ENCODE results near the gene FBXO9. TPM values are rescaled to one million over a fixed set of nuclear protein-coding genes. Genes with fewer than 3 reads are reported as not detected.

FBXO9 gene
- polyA plus RNA-seq, 1 experiment: 83.5 TPM

DNA sequence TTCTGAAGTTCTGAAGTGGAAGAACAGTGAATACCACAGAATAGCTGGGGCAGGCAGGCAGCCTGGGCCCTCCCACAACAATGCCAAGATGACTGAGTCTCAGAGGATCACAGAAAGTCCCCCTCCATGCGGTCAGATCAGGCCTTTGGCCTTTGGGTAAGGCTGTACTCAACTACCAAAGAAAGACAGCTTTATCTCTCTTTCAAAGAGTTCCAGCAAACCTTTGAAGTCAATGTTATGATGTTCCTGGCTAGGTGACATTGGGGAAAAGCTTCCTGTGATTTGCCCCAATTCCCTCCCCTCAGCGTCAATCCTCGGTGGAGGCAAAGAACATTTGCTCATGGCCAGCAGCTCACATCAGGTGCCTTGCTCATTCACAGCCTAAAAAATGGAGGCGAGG is 10.7 kb upstream of the FBXO9 start:
- H3K4me3 ChIP-seq (ENCODE audit: low read depth, low read length): no peak overlapping the region
- no peaks in the 10 kb centered on the region for H3K27me3 ChIP-seq (ENCODE audit: control insufficient read depth, insufficient read depth, low read length)
- ChIA-PET POLR2A (no interaction called here), CTCF (interaction anchor here (2.1 kb wide), 1 partner anchor 59 kb away, joined by 8 read pairs; the partner anchor contains the start of gene GSTA4)
- TF ChIP-seq, protein P1, sequence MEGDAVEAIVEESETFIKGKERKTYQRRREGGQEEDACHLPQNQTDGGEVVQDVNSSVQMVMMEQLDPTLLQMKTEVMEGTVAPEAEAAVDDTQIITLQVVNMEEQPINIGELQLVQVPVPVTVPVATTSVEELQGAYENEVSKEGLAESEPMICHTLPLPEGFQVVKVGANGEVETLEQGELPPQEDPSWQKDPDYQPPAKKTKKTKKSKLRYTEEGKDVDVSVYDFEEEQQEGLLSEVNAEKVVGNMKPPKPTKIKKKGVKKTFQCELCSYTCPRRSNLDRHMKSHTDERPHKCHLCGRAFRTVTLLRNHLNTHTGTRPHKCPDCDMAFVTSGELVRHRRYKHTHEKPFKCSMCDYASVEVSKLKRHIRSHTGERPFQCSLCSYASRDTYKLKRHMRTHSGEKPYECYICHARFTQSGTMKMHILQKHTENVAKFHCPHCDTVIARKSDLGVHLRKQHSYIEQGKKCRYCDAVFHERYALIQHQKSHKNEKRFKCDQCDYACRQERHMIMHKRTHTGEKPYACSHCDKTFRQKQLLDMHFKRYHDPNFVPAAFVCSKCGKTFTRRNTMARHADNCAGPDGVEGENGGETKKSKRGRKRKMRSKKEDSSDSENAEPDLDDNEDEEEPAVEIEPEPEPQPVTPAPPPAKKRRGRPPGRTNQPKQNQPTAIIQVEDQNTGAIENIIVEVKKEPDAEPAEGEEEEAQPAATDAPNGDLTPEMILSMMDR (IDR thresholded peaks at IDR 0.05; ENCODE audit: insufficient read depth, low read depth, low read length): no peak
- no peak for DNase-seq (ENCODE audit: low read depth)
- peaks cover 1% of the 10 kb centered on the region; the same call in 1 of the 2 replicates for H3K36me3 ChIP-seq (ENCODE audit: control insufficient read depth, insufficient read depth, low read length)

DNA sequence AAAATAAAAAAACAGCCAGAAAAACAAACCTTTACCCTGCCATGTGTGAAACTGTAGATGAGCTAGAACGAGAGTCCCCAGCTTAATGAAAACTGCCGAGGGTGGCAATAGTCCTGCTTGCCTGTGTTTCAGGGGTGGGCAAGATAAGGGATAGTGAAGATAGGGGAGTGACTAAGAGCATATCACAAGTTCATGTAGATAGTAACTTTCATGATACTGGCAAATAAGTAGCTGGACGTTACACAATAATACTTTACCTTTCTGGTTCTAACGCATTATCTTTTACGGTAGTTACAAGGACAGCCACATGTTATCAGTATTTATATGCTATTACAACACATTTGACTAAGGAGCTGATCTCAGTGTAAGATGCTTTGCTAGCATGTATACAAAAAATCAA is 9.3 kb upstream of the FBXO9 start:
- Histone ChIP-seq H3K36me3 (ENCODE audit: control insufficient read depth, insufficient read depth, low read length) (peaks cover 1% of the 10 kb centered on the region; the same call in 1 of the 2 replicates), H3K4me3 (ENCODE audit: low read depth, low read length) (no peak overlapping the region), H3K27me3 (ENCODE audit: control insufficient read depth, insufficient read depth, low read length) (no peaks in the 10 kb centered on the region)
- DNase-seq (ENCODE audit: low read depth): no peak
- POLR2A ChIA-PET: no interaction called here
- TF ChIP-seq, protein P1 (IDR thresholded peaks at IDR 0.05; ENCODE audit: insufficient read depth, low read depth, low read length): no peak
- CTCF ChIA-PET: interaction anchor here (1.1 to 2.1 kb wide), 5 partner anchors 24 to 173 kb away, joined by 3 to 8 read pairs (median 5); partner anchors contain the start of gene GSTA4

DNA sequence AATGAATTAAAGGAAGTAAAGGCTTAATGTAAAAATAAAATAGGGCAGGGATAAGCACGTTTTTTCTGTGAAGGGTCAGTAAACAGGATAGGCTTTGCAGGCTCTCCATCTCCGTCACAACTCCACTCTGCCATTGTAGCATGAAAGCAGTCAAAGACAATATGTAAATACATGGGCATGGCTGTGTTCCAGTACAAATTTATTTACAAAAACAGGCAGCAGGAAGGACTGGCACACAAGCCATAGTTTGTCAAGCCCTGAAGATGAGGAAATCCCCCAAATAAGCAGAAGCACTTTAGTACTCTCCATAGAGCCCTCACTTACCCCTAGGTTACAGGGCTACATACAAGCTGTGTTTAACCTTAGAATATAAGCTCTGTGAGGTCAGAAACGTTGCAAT is 8.9 kb upstream of the FBXO9 start:
- ChIA-PET CTCF (interaction anchor here (1.1 to 2.1 kb wide), 6 partner anchors 25 to 174 kb away, joined by 3 to 8 read pairs (median 4); partner anchors contain the start of gene GSTA4), POLR2A (no interaction called here)

DNA sequence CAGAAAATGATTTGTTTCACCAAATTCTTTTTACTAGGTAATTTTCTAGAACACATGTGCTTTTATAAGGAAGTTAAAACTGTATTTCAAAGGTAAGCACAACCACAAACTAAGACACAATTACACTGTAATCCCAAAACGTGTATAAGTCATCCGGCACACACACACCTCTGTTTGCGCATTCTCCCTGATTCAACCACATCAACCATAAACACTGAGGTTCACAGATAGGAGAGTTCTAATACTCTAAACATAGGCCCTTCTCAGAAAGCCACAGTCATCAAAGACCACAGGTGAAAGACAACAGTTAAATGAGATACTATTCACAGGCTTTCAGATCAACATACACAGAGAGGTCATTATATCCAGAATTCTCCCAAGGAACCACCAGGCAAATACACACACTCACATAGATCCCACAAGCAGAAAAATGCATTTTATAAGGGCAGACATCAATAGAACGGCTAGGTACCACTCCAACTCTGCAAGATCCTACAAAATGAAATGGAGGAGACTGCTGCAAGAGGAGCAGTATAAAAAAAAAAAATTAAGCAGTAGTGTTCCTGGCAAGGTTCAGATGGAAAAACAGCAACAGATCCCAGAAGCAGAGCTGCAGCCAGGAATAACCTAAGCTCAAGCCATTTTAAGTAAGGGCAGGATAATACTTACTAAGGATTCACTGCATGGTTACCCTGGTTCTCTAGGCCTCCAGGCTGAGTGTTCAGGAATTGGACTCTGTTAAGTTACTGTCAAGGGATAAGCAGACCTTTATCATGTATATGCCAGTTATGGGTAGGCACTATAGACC is 6.6 kb upstream of the FBXO9 start:
- POLR2A ChIA-PET: interaction anchor here (0.6 kb wide), 1 partner anchor 81 kb away, joined by 6 read pairs; no protein-coding TSS in a partner anchor
- TF ChIP-seq, protein P1 (IDR thresholded peaks at IDR 0.05; ENCODE audit: insufficient read depth, low read depth, low read length): no peak
- no peak for DNase-seq (ENCODE audit: low read depth)
- no peaks in the 10 kb centered on the region for H3K27me3 ChIP-seq (ENCODE audit: control insufficient read depth, insufficient read depth, low read length)
- no peak overlapping the region for H3K4me3 ChIP-seq (ENCODE audit: low read depth, low read length)
- no peaks in the 10 kb centered on the region; the same call in 1 of the 2 replicates for H3K36me3 ChIP-seq (ENCODE audit: control insufficient read depth, insufficient read depth, low read length)
- CTCF ChIA-PET: interaction anchor here (0.6 to 0.9 kb wide), 2 partner anchors 63 to 658 kb away, joined by 3 read pairs; partner anchors contain the start of gene GSTA4

More for the DNA sequence above, 8.9 kb upstream of the FBXO9 start:
- H3K4me3 ChIP-seq (ENCODE audit: low read depth, low read length): no peak overlapping the region
- peaks cover under 1% of the 10 kb centered on the region; the same call in 1 of the 2 replicates for H3K36me3 ChIP-seq (ENCODE audit: control insufficient read depth, insufficient read depth, low read length)
- DNase-seq (ENCODE audit: low read depth): no peak
- H3K27me3 ChIP-seq (ENCODE audit: control insufficient read depth, insufficient read depth, low read length): no peaks in the 10 kb centered on the region
- TF ChIP-seq, protein P1 (IDR thresholded peaks at IDR 0.05; ENCODE audit: insufficient read depth, low read depth, low read length): no peak
